Thyroid gland (tissue), 4 donors: ENCODE measurements around the gene NOXA1. TPM values are rescaled to one million over a fixed set of nuclear protein-coding genes. Genes with fewer than 3 reads are reported as not detected.

ENCODE experiments used
- DNase-seq, 2 donors: peaks; one replicate each; pipeline ENCODE4 v3.0.0-alpha.2; 2019
- H3K27ac ChIP-seq, 3 donors: fragments of 200-600 bp; sonication (generic); 1 replicate in 2 of 3; 2 replicates in 1 of 3; pipeline ENCODE4 v1.5.1; 2016 to 2019; ENCODE audit warnings: mild to moderate bottlenecking in 1 of 3, moderate library complexity in 1 of 3
- H3K27me3 ChIP-seq: fragments of 200-600 bp; sonication (generic); one replicate; pipeline ENCODE4 v1.5.1; 2019
- H3K36me3 ChIP-seq, 2 donors: fragments of 200-600 bp; sonication (generic); one replicate each; pipeline ENCODE4 v1.5.1; 2016 to 2019
- H3K4me1 ChIP-seq, 2 donors: fragments of 200-600 bp; sonication (generic); one replicate each; pipeline ENCODE4 v1.5.1; 2017 to 2019
- H3K4me3 ChIP-seq, 3 donors: fragments of 200-600 bp; sonication (generic); replicated peaks in 1 of 3; 1 replicate in 2 of 3; 2 replicates in 1 of 3; pipeline ENCODE4 v1.5.1; 2016; ENCODE audit warnings: mild to moderate bottlenecking in 1 of 3
- H3K9me3 ChIP-seq: fragments of 200-600 bp; sonication (generic); one replicate; pipeline ENCODE4 v1.5.1; 2017
- POLR2A ChIP-seq, 2 donors: fragments of 450-650 bp; IDR thresholded peaks; one replicate each; pipeline ENCODE4 v1.6.1; 2017; ENCODE audit warnings: antibody characterized with exemption in 2 of 2, mild to moderate bottlenecking in 2 of 2, moderate library complexity in 1 of 2
- WGBS, 2 donors: methylation state at CpG; one replicate each; pipeline ENCODE4 v1.1.5; 2017; 5-methylcytosine and 5-hydroxymethylcytosine counted together
- intact Hi-C: fragments of 100-400 bp; cut with DNase I; formaldehyde crosslinking; loops from one replicate; pipeline ENCODE4 v1.15.1; 2023
- total RNA-seq, 4 donors: library from RNA; depleted of rRNA; stranded (reverse); fragments of >200 nt; gene quantifications; one replicate each; pipeline ENCODE4 v1.2.3, GENCODE V29; 2016
- TF ChIP-seq, protein P1 (sequence below), 6 experiments: fragments of 200-600 bp in 3 of 6; fragments of 450-650 bp in 3 of 6; sonication (generic) in 3 of 6; IDR thresholded peaks; one replicate each; pipeline ENCODE4 v1.5.1; 2016 to 2019; ENCODE audit warnings: antibody characterized with exemption in 6 of 6, mild to moderate bottlenecking in 2 of 6, inconsistent platforms in 1 of 6, moderate library complexity in 1 of 6

NOXA1 gene
- total RNA-seq, 4 donors from 2014 or later, result 5.4 to 16.6 (median 10.0) TPM

- Histone ChIP-seq H3K4me3 (no peak overlapping the region), H3K27me3 (no peaks in the 10 kb centered on the region), H3K9me3 (no peaks in the 10 kb centered on the region), H3K36me3 (no peaks in the 10 kb centered on the region), H3K27ac (no peak overlapping the region), H3K4me1 (peaks cover 13 to 29% of the 10 kb centered on the region in 2 donors)
- WGBS, 2 donors, result 92 to 94% methylated on average over 20 to 25 of the region's 31 CpGs
- no peak for DNase-seq
- intact Hi-C loops, result no loop called here
- no peak for TF ChIP-seq POLR2A (IDR thresholded peaks at IDR 0.05)
- TF ChIP-seq, protein P1, sequence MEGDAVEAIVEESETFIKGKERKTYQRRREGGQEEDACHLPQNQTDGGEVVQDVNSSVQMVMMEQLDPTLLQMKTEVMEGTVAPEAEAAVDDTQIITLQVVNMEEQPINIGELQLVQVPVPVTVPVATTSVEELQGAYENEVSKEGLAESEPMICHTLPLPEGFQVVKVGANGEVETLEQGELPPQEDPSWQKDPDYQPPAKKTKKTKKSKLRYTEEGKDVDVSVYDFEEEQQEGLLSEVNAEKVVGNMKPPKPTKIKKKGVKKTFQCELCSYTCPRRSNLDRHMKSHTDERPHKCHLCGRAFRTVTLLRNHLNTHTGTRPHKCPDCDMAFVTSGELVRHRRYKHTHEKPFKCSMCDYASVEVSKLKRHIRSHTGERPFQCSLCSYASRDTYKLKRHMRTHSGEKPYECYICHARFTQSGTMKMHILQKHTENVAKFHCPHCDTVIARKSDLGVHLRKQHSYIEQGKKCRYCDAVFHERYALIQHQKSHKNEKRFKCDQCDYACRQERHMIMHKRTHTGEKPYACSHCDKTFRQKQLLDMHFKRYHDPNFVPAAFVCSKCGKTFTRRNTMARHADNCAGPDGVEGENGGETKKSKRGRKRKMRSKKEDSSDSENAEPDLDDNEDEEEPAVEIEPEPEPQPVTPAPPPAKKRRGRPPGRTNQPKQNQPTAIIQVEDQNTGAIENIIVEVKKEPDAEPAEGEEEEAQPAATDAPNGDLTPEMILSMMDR (IDR thresholded peaks at IDR 0.05), result no peak
These were observed 37.4 kb downstream of the NOXA1 start for GRCh38 chr9:137460363-137461315.

DNA sequence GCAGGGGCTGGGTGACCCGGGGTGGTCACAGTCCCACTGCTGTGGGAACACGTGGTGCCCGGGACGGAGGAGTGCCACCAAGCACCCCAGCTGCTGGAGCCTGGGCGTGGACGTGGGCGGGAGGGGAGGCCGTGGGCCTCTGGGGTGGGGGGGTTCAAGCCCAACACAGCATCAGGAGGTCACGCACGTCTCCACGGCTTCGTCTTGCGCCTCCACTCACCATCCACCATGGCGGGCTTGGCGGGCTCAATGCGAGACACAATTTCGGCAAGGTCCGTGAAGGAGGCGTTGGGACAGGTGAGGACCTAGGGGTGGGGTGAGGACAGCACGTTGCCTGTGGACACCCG lies 38.1 kb downstream of the NOXA1 start:
- DNase-seq, result no peak
- WGBS, 2 donors, result 94 to 98% methylated on average over 15 to 21 of the region's 21 CpGs
- H3K4me1 ChIP-seq, result peaks cover 13 to 29% of the 10 kb centered on the region in 2 donors
- H3K9me3 ChIP-seq, result no peaks in the 10 kb centered on the region
- no peak overlapping the region for H3K4me3 ChIP-seq
- TF ChIP-seq, protein P1 (IDR thresholded peaks at IDR 0.05), result no peak
- TF ChIP-seq POLR2A (IDR thresholded peaks at IDR 0.05), result no peak
- intact Hi-C loops, result no loop called here
- H3K27ac ChIP-seq, result no peak overlapping the region
- no peaks in the 10 kb centered on the region for H3K27me3 ChIP-seq
- no peaks in the 10 kb centered on the region for H3K36me3 ChIP-seq

- Histone ChIP-seq H3K27me3 (no peaks in the 10 kb centered on the region), H3K27ac (no peak overlapping the region), H3K36me3 (no peaks in the 10 kb centered on the region), H3K4me1 (peaks cover 13 to 26% of the 10 kb centered on the region in 2 donors), H3K9me3 (no peaks in the 10 kb centered on the region), H3K4me3 (no peak overlapping the region)
- TF ChIP-seq POLR2A (IDR thresholded peaks at IDR 0.05), result no peak
- TF ChIP-seq, protein P1 (IDR thresholded peaks at IDR 0.05), result no peak
- DNase-seq, result peak in 1 of 2 donors; percentile 42
- intact Hi-C loops, result no loop called here
- WGBS, 2 donors, result 69 to 85% methylated on average over 7 to 14 of the region's 52 CpGs
These were observed 38.6 kb downstream of the NOXA1 start for GRCh38 chr9:137461663-137462395.

DNA sequence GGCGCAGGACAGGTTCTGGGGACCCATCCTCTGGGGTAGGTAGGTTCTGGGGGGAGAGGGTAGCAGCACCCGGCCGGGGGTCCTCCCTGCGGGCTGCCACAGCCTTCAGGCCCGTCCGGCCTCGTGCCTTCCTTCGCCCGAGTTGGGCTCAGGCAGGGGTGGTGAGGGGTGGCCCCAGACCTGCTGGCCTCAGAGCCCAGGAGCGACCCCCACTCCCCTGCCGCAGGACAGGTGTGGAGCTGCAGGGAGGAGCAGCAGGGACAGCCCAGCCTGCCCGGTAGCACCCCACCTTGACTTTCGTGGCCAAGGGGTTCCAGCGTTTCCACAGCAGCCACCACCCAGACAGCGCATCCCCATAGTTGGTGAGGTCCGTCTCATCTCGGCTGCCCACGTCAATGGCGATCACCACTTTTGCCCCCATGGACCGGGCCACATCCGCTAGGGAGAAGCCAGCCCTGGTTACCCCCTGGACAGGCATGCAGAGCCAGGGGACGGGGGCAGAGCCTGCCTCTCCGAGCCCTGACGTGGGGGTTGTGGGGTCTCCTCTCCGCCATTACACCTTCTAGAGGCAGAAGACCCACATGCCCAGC lies 39.3 kb downstream of the NOXA1 start:
- WGBS, 2 donors, result 90 to 97% methylated on average over 6 to 14 of the region's 25 CpGs
- no peaks in the 10 kb centered on the region for H3K9me3 ChIP-seq
- intact Hi-C loops, result no loop called here
- no peak overlapping the region for H3K4me3 ChIP-seq
- DNase-seq, result no peak
- H3K36me3 ChIP-seq, result no peaks in the 10 kb centered on the region
- H3K27ac ChIP-seq, result no peak overlapping the region
- no peak for TF ChIP-seq POLR2A (IDR thresholded peaks at IDR 0.05)
- TF ChIP-seq, protein P1 (IDR thresholded peaks at IDR 0.05), result no peak
- no peaks in the 10 kb centered on the region for H3K27me3 ChIP-seq
- H3K4me1 ChIP-seq, result peaks cover 13 to 21% of the 10 kb centered on the region in 2 donors
